ENCODE results near the gene SLC24A5.

- TF ChIP-seq CBX2 (IDR thresholded peaks at IDR 0.05; ENCODE audit: borderline replicate concordance, low read depth): no peak
- no peak for TF ChIP-seq RFX5 (IDR thresholded peaks at IDR 0.05)
- TF ChIP-seq EP300 (IDR thresholded peaks at IDR 0.05): no peak
- no peak for TF ChIP-seq CTCF (IDR thresholded peaks at IDR 0.05)
- TF ChIP-seq JUN (IDR thresholded peaks at IDR 0.05): no peak
- TF ChIP-seq MYC (IDR thresholded peaks at IDR 0.05; ENCODE audit: borderline replicate concordance, low read length): no peak
- TF ChIP-seq HDAC2 (IDR thresholded peaks at IDR 0.05): no peak
- TF ChIP-seq REST (IDR thresholded peaks at IDR 0.05): no peak
- no peak for TF ChIP-seq MAX (IDR thresholded peaks at IDR 0.05)
- no peak for TF ChIP-seq NR3C1 (IDR thresholded peaks at IDR 0.05)
- no peak for TF ChIP-seq HOXA7 (CRISPR knock-in tag; IDR thresholded peaks at IDR 0.05)
- no peak for TF ChIP-seq RCOR1 (IDR thresholded peaks at IDR 0.05; ENCODE audit: low read depth, low read length)
- TF ChIP-seq POLR2A (IDR thresholded peaks at IDR 0.05; ENCODE audit: low read length): no peak
- no peak for TF ChIP-seq PHF8 (IDR thresholded peaks at IDR 0.05; ENCODE audit: borderline replicate concordance, low read depth)
Measured at GRCh38 chr15:48084759-48085590, 35.8 kb upstream of the SLC24A5 start.
